Upper lobe of left lung (tissue), 6 donors: ENCODE data around the gene NELFE. TPM values are rescaled to one million over a fixed set of nuclear protein-coding genes. Genes with fewer than 3 reads are reported as not detected.
"Not testable (repeated sequence)": the region's sequence is repeated elsewhere in the genome, so short reads cannot be mapped to it uniquely, and the experiment has no call there.

ENCODE experiments used
- ATAC-seq, 2 donors: fragments of 200-7000 bp; cut with Tn5 transposase; one replicate each; pipeline ENCODE4 v1.9.1; 2022; ENCODE audit warnings: mild to moderate bottlenecking in 2 of 2, moderate library complexity in 2 of 2; ENCODE audit not compliant: low FRiP score in 2 of 2
- DNase-seq, 2 donors: peaks; one replicate each; pipeline ENCODE4 v3.0.0-alpha.2; 2019 to 2020
- H3K27ac ChIP-seq, 4 donors: fragments of 200-600 bp; sonication (generic); one replicate each; pipeline ENCODE4 v1.5.1; 2016 to 2019
- H3K27me3 ChIP-seq, 4 donors: fragments of 200-600 bp; sonication (generic); one replicate each; pipeline ENCODE4 v1.5.1; 2017 to 2019
- H3K36me3 ChIP-seq, 4 donors: fragments of 200-600 bp; sonication (generic); one replicate each; pipeline ENCODE4 v1.5.1; 2016 to 2019
- H3K4me1 ChIP-seq, 4 donors: fragments of 200-600 bp; sonication (generic); one replicate each; pipeline ENCODE4 v1.5.1; 2018 to 2019
- H3K4me3 ChIP-seq, 4 donors: fragments of 200-600 bp; sonication (generic); one replicate each; pipeline ENCODE4 v1.5.1; 2017 to 2019; ENCODE audit warnings: mild to moderate bottlenecking in 2 of 4, moderate library complexity in 1 of 4
- H3K9me3 ChIP-seq, 4 donors: fragments of 200-600 bp; sonication (generic); one replicate each; pipeline ENCODE4 v1.5.1; 2018 to 2019
- EP300 ChIP-seq, 4 donors: sonication (generic); formaldehyde crosslinking; IDR thresholded peaks; one replicate each; pipeline ENCODE4 v1.5.1; 2017; ENCODE audit warnings: antibody characterized with exemption in 4 of 4, control low read depth in 2 of 4
- POLR2A ChIP-seq, 4 donors: fragments of 450-650 bp; IDR thresholded peaks; one replicate each; pipeline ENCODE4 v1.5.1; 2016 to 2017; ENCODE audit warnings: antibody characterized with exemption in 4 of 4, mild to moderate bottlenecking in 2 of 4
- POLR2AphosphoS5 ChIP-seq, 2 donors: sonication (generic); formaldehyde crosslinking; IDR thresholded peaks; one replicate each; pipeline ENCODE4 v1.5.1; 2017; ENCODE audit warnings: antibody characterized with exemption in 2 of 2
- WGBS, 2 donors: methylation state at CpG; one replicate each; pipeline ENCODE4 v1.1.5; 2017 to 2018; 5-methylcytosine and 5-hydroxymethylcytosine counted together
- total RNA-seq, 6 donors: library from RNA; depleted of rRNA in 4 of 6; stranded (reverse); fragments of >200 nt in 4 of 6; gene quantifications; one replicate each; pipeline versions ENCODE4 v1.1.0 to v1.2.1, GENCODE V29; 2016 to 2021
- TF ChIP-seq, protein P1 (sequence below), 6 experiments: fragments of 450-650 bp in 4 of 6; fragments of 200-600 bp in 2 of 6; sonication (generic) in 2 of 6; IDR thresholded peaks; one replicate each; pipeline ENCODE4 v1.5.1; 2016 to 2019; ENCODE audit warnings: antibody characterized with exemption in 6 of 6
- donor health status: DM: no; HTN: no; CAD: no; lungs with moderate emphysema.
- donor health status: DM: no; HTN: yes; CAD: no; lungs with severe emphysema.

NELFE gene
- total RNA-seq, 6 donors from 2014 or later = 42.8 to 84.2 (median 63.0) TPM

DNA sequence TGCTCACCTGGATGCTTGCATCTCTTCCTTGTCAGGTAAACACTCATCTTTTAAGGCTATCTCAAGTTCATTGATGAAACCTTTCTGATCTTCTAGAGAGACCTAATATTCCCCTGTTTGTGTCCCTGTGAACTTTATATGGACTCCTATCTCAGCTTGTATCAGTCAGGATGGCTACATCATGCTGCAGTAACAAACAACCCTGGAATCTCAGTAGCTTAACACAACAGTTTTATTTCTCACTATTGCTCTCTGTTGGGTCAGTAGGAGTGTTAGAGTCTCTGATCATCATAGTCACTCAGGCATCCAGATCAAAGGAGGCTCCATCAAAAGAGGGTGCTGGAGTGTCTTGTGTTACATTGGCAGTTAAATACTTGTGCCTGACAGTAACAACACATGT, 43.4 kb downstream of the NELFE start:
- H3K4me3 ChIP-seq = no peak overlapping the region
- no peak for ATAC-seq
- H3K36me3 ChIP-seq = no peaks in the 10 kb centered on the region

DNA sequence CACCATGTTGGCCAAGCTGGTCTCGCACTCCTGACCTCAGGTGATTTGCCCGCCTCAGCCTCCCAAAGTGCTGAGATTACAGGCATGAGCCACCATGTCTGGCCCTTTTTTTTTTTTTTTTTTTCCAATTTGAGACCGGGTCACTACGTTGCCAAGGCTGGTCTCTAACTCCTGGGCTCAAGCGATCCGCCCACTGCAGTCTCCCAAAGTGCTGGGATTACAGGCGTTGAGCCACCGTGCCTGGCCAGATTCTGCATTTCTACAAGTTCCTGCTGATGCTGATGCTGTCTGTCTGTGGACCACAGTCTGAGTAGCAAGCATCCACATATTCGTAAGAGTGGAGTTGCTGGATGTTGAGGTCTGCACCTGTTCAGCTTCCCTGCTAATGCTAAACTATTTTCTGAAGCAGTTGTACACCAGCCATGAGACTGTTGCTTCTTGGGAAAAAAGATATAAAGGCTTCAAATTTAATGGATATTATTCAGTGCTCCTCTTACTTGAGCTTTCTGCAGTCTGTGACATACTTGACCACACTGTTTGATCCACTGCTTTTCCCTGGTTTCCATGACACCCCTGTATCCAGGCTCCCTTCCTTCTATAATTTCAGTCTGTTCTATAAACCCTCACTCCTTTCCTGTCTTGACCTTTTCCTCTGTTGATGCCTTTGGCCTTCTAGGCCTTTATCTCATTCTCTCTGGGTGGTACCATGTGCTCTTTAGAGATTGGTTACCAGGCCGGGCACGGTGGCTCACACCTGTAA, 46.8 kb downstream of the NELFE start:
- ATAC-seq (no peak), DNase-seq (no peak)
- Histone ChIP-seq H3K9me3 (no peaks in the 10 kb centered on the region), H3K36me3 (no peaks in the 10 kb centered on the region), H3K4me1 (peaks cover 0 to 7% (median 1%) of the 10 kb centered on the region in 4 donors), H3K4me3 (no peak overlapping the region), H3K27me3 (no peaks in the 10 kb centered on the region), H3K27ac (no peak overlapping the region)
- no peak for TF ChIP-seq POLR2AphosphoS5 (IDR thresholded peaks at IDR 0.05)
- no peak for TF ChIP-seq EP300 (IDR thresholded peaks at IDR 0.05)
- TF ChIP-seq, protein P1, sequence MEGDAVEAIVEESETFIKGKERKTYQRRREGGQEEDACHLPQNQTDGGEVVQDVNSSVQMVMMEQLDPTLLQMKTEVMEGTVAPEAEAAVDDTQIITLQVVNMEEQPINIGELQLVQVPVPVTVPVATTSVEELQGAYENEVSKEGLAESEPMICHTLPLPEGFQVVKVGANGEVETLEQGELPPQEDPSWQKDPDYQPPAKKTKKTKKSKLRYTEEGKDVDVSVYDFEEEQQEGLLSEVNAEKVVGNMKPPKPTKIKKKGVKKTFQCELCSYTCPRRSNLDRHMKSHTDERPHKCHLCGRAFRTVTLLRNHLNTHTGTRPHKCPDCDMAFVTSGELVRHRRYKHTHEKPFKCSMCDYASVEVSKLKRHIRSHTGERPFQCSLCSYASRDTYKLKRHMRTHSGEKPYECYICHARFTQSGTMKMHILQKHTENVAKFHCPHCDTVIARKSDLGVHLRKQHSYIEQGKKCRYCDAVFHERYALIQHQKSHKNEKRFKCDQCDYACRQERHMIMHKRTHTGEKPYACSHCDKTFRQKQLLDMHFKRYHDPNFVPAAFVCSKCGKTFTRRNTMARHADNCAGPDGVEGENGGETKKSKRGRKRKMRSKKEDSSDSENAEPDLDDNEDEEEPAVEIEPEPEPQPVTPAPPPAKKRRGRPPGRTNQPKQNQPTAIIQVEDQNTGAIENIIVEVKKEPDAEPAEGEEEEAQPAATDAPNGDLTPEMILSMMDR (IDR thresholded peaks at IDR 0.05) = no peak
- WGBS, 2 donors = 85 to 88% methylated on average over 11 of the region's 11 CpGs

More for the DNA sequence above, 43.4 kb downstream of the NELFE start:
- Histone ChIP-seq H3K9me3 (no peaks in the 10 kb centered on the region), H3K27me3 (no peaks in the 10 kb centered on the region), H3K4me1 (peaks cover 3 to 8% (median 5%) of the 10 kb centered on the region in 4 donors), H3K27ac (no peak overlapping the region)
- DNase-seq = no peak
- TF ChIP-seq EP300 (IDR thresholded peaks at IDR 0.05) = no peak
- no peak for TF ChIP-seq POLR2A (IDR thresholded peaks at IDR 0.05)
- no peak for TF ChIP-seq POLR2AphosphoS5 (IDR thresholded peaks at IDR 0.05)
- TF ChIP-seq, protein P1 (IDR thresholded peaks at IDR 0.05) = no peak

DNA sequence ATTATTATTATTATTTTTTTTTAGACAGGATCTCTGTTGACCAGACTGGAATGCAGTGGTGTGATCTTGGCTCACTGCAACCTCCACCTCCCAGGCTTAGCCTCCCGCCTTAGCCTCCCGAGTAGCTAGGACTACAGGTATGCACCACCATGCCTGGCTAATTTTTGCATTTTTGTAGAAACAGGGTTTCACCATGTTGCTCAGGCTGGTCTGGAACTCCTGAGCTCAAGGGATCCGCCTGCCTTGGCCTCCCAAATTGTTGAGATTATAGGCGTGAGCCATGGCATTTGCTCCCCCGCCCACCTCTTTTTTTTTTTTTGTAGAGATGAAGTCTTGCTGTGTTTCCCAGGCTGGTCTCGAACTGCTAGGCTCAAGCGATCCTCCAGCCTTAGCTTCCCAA, 49.5 kb downstream of the NELFE start:
- not testable (repeated sequence) for H3K27ac ChIP-seq, ATAC-seq, H3K36me3 ChIP-seq, H3K4me3 ChIP-seq, H3K9me3 ChIP-seq, H3K27me3 ChIP-seq, DNase-seq
- peaks cover 0 to 10% (median 3%) of the 10 kb centered on the region in 4 donors for H3K4me1 ChIP-seq
- WGBS, 2 donors = 87 to 89% methylated on average over 7 of the region's 7 CpGs

DNA sequence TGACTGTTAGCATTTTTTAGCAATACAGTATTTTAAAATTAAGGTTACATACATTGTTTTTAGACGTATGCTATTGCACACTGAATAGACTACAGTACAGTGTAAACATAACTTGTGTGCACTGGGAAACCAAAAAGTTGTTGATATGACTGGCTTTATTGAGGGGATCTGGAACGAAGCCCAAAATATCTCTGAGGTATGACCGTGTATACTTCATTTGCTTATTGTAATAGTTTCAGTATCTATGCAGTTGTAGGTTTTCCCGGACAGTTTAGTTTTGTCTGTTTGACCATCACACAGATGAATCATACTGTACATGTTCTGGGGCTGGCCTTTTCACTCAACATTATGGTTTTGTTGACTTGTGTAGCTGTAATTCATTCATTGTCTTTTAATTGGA, 50.0 kb downstream of the NELFE start:
- Histone ChIP-seq H3K27ac (no peak overlapping the region), H3K9me3 (no peaks in the 10 kb centered on the region), H3K27me3 (no peaks in the 10 kb centered on the region), H3K4me1 (peaks cover 0 to 10% (median 3%) of the 10 kb centered on the region in 4 donors), H3K4me3 (no peak overlapping the region), H3K36me3 (no peaks in the 10 kb centered on the region)
- no peak for TF ChIP-seq EP300 (IDR thresholded peaks at IDR 0.05)
- no peak for TF ChIP-seq POLR2AphosphoS5 (IDR thresholded peaks at IDR 0.05)
- TF ChIP-seq POLR2A (IDR thresholded peaks at IDR 0.05) = no peak
- TF ChIP-seq, protein P1 (IDR thresholded peaks at IDR 0.05) = no peak
- DNase-seq (no peak), ATAC-seq (no peak)
- 42 to 51% methylated on average over 4 of the region's 4 CpGs for WGBS, 2 donors

DNA sequence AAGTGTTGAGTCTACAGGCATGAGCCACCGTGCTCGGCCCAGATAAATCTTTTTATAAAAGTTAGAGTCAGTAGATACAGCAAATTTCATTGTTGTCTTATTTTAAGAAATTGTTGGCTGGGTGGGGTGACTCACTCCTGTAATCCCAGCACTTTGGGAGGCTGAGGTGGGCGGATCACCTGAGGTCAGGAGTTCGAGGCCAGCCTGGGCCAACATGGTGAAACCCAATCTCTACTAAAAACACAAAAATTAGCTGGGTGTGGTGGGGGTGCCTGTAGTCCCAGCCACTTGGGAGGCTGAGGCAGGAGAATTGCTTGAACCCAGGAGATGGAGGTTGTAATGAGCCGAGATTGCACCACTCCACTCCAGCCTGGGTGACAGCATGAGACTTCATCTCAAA, 50.5 kb downstream of the NELFE start:
- not testable (repeated sequence) for DNase-seq, H3K27ac ChIP-seq, H3K36me3 ChIP-seq, H3K4me3 ChIP-seq, ATAC-seq, H3K9me3 ChIP-seq, H3K27me3 ChIP-seq
- peaks cover under 1 to 12% (median 4%) of the 10 kb centered on the region in 4 donors for H3K4me1 ChIP-seq
- WGBS, 2 donors = 86 to 87% methylated on average over 5 of the region's 5 CpGs
